Measurements from ENCODE around the gene CTSG.
"Not testable (repeated sequence)": the region's sequence is repeated elsewhere in the genome, so short reads cannot be mapped to it uniquely, and the experiment has no call there.

CTSG gene

GRCh38 chr14:24607081-24607480, 31.0 kb upstream of the CTSG start:
- TF ChIP-seq, protein P1, sequence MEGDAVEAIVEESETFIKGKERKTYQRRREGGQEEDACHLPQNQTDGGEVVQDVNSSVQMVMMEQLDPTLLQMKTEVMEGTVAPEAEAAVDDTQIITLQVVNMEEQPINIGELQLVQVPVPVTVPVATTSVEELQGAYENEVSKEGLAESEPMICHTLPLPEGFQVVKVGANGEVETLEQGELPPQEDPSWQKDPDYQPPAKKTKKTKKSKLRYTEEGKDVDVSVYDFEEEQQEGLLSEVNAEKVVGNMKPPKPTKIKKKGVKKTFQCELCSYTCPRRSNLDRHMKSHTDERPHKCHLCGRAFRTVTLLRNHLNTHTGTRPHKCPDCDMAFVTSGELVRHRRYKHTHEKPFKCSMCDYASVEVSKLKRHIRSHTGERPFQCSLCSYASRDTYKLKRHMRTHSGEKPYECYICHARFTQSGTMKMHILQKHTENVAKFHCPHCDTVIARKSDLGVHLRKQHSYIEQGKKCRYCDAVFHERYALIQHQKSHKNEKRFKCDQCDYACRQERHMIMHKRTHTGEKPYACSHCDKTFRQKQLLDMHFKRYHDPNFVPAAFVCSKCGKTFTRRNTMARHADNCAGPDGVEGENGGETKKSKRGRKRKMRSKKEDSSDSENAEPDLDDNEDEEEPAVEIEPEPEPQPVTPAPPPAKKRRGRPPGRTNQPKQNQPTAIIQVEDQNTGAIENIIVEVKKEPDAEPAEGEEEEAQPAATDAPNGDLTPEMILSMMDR (IDR thresholded peaks at IDR 0.05; ENCODE audit: insufficient read depth, missing control alignments): no peak
- DNase-seq (ENCODE audit: insufficient read length, low spot score) (no peak), FAIRE-seq (no peak)

GRCh38 chr14:24606297-24606696, 30.2 kb upstream of the CTSG start:
- TF ChIP-seq, protein P1 (IDR thresholded peaks at IDR 0.05; ENCODE audit: insufficient read depth, missing control alignments): no peak
- DNase-seq (ENCODE audit: insufficient read length, low spot score): no peak
- FAIRE-seq: no peak

DNA sequence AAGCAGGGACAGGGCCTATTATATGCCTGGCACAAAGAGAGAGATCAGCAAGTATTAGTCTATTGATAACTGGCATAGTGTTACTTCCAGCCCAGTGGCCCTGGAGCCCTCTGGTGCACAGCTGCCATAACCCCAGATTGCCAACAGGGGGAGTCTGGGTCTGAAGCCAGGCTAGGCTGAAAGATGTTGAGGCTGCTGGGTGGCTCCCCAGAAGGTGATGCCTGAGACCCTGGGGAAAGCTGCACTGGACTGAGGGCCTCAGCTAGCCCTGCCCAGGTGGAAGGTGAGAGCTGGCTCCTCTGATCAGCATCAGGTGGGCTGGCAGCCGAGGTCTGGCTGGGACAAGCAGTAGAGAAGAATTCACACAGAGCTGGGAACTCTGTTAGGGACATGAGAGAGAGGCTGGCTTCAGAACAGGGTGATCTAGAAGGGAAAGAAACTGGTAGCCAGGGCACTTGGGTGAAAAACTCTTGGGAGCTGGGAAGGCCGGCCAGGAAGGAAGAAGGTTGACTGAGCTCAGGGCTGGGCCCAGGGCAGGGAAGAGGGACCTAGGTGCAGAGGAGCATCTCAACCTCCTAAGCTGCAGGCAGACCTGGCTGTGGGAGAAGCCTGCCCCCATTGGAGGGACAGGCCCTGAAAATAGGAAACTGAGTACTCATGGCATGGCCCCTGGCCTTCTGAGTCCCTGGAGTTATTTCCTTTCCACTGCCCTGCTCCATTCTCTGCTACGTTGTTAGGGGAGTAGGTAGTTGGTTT, 29.6 kb upstream of the CTSG start:
- DNase-seq (ENCODE audit: insufficient read length, low spot score): no peak
- TF ChIP-seq, protein P1 (IDR thresholded peaks at IDR 0.05; ENCODE audit: insufficient read depth, missing control alignments): peak; percentile 64
- FAIRE-seq: no peak

DNA sequence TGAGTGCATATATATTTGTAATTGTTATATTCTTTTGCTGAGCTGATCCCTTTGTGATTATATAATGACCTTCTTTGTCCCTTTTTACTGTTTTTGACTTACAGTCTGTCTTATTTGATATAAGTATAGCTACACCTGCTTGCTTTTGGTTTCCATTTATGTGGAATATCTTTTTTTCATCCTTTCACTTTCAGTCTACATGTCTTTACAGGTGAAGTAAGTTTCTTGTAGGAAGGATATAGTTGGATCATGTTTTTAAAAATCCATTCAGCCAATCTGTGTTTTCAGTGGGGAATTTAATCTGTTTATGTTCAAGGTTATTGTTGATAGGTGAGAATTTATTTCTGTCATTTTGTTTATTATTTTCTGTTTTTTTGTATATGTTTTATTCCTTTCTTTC, 21.4 kb upstream of the CTSG start:
- FAIRE-seq: no peak
- TF ChIP-seq, protein P1 (IDR thresholded peaks at IDR 0.05; ENCODE audit: insufficient read depth, missing control alignments): no peak

GRCh38 chr14:24595073-24595808, 19.2 kb upstream of the CTSG start:
- FAIRE-seq (no peak), DNase-seq (ENCODE audit: insufficient read length, low spot score) (no peak)
- TF ChIP-seq, protein P1 (IDR thresholded peaks at IDR 0.05; ENCODE audit: insufficient read depth, missing control alignments): no peak

More for the DNA sequence above, 21.4 kb upstream of the CTSG start:
- DNase-seq (ENCODE audit: insufficient read length, low spot score): no peak

- DNase-seq (ENCODE audit: insufficient read length, low spot score); FAIRE-seq: not testable (repeated sequence)
These were observed 15.0 kb upstream of the CTSG start for GRCh38 chr14:24591004-24591403.

- not testable (repeated sequence) for FAIRE-seq; DNase-seq (ENCODE audit: insufficient read length, low spot score)
These were observed 8.4 kb upstream of the CTSG start for GRCh38 chr14:24584402-24584801.

GRCh38 chr14:24578558-24578957, 2.5 kb upstream of the CTSG start:
- no peak for DNase-seq (ENCODE audit: insufficient read length, low spot score)
- TF ChIP-seq, protein P1 (IDR thresholded peaks at IDR 0.05; ENCODE audit: insufficient read depth, missing control alignments): no peak
- no peak for FAIRE-seq

Data from D721Med (cell line).